Endothelial cell of umbilical vein (primary cell): ENCODE results near the gene HOXC5. TPM values are rescaled to one million over a fixed set of nuclear protein-coding genes. Genes with fewer than 3 reads are reported as not detected.

Source experiments
- BruUV-seq: library from RNA; stranded (reverse); fragments of 400-500 nt; replicated peaks from 2 replicates; lab custom pipeline; 2021; lab: Mats Ljungman, UMichigan
- CTCF ChIA-PET: fragments of 300-600, 350-600 bp; sonication (Branson Sonifier 250); formaldehyde crosslinking; loops from one replicate; lab custom pipeline; 2021; ENCODE audit warnings: antibody characterized with exemption, inconsistent platforms; lab: Charles Lee
- POLR2A ChIA-PET: fragments of 300-600, 350-600 bp; sonication (Branson Sonifier 250); formaldehyde crosslinking; loops from one replicate; lab custom pipeline; 2021; ENCODE audit warnings: antibody characterized with exemption, inconsistent platforms; lab: Charles Lee
- DNase-seq: peaks from one replicate; pipeline ENCODE4 v3.0.0-alpha.2; 2011; ENCODE audit warnings: low read depth, low spot score
- FAIRE-seq: peaks from 2 replicates; lab custom pipeline; 2011; peaks lifted over from hg19 to GRCh38; lab: Jason Lieb, UNC
- H2AFZ ChIP-seq: 2 replicates; pipeline ENCODE4 v1.6.0; 2012; ENCODE audit warnings: low read depth, low read length, control low read depth, inconsistent platforms
- H3K27ac ChIP-seq: 2 replicates; pipeline ENCODE4 v1.5.1; 2011; ENCODE audit warnings: low read depth, mild to moderate bottlenecking, control low read depth, low read length, moderate library complexity; ENCODE audit not compliant: insufficient read depth
- H3K27me3 ChIP-seq, 2 experiments: 2 replicates each; pipeline versions ENCODE4 v1.6.0 to v1.6.1; 2011; ENCODE audit warnings: low read length in 2 of 2, mixed read lengths in 1 of 2; ENCODE audit not compliant: control insufficient read depth in 2 of 2, insufficient read depth in 2 of 2
- H3K36me3 ChIP-seq, 2 experiments: 2 replicates in 1 of 2; 3 replicates in 1 of 2; pipeline ENCODE4 v1.5.1; 2011; ENCODE audit warnings: low read length in 2 of 2, mild to moderate bottlenecking in 1 of 2, moderate library complexity in 1 of 2; ENCODE audit not compliant: control insufficient read depth in 2 of 2, insufficient read depth in 2 of 2; ENCODE audit errors: extremely low read depth in 1 of 2
- H3K4me1 ChIP-seq: 3 replicates; pipeline ENCODE4 v1.5.1; 2011; ENCODE audit warnings: mild to moderate bottlenecking, low read length; ENCODE audit not compliant: control insufficient read depth, insufficient read depth; ENCODE audit errors: extremely low read depth
- H3K4me2 ChIP-seq: 2 replicates; pipeline ENCODE4 v1.6.1; 2011; ENCODE audit warnings: low read length, control low read depth, mixed read lengths; ENCODE audit not compliant: insufficient read depth
- H3K4me3 ChIP-seq, 3 experiments: fragments of 200-600 bp in 1 of 3; sonication (generic), shearing (Covaris generic) in 1 of 3; replicated peaks in 1 of 3; 2 replicates each; pipeline ENCODE4 v1.5.1; 2011 to 2016; ENCODE audit warnings: control low read depth in 3 of 3, low read length in 3 of 3, mild to moderate bottlenecking in 2 of 3, inconsistent platforms in 1 of 3, low read depth in 1 of 3, moderate library complexity in 1 of 3; ENCODE audit not compliant: insufficient read depth in 1 of 3
- H3K79me2 ChIP-seq: 2 replicates; pipeline ENCODE4 v1.6.0; 2012; ENCODE audit warnings: low read length, inconsistent platforms; ENCODE audit not compliant: control insufficient read depth, insufficient read depth
- H3K9ac ChIP-seq: replicated peaks from 2 replicates; pipeline ENCODE3; 2011; ENCODE audit warnings: low read length, control low read depth; ENCODE audit not compliant: insufficient read depth; ENCODE audit errors: extremely low read depth
- H3K9me1 ChIP-seq: replicated peaks from 3 replicates; pipeline ENCODE4 v1.6.0; 2011; ENCODE audit warnings: mild to moderate bottlenecking, low read length; ENCODE audit not compliant: control insufficient read depth, insufficient read depth; ENCODE audit errors: extremely low read depth
- H3K9me3 ChIP-seq: replicated peaks from 2 replicates; pipeline ENCODE4 v1.5.1; 2012; ENCODE audit warnings: low read length, inconsistent platforms; ENCODE audit not compliant: control insufficient read depth, insufficient read depth
- H4K20me1 ChIP-seq: replicated peaks from 2 replicates; pipeline ENCODE3; 2011; ENCODE audit warnings: mild to moderate bottlenecking, low read length; ENCODE audit not compliant: control insufficient read depth, insufficient read depth; ENCODE audit errors: extremely low read depth
- CTCF ChIP-seq, 2 donors: IDR thresholded peaks; 1 replicate in 1 of 2; 2 replicates in 1 of 2; pipeline ENCODE4 v1.5.1; 2011; ENCODE audit warnings: low read length in 2 of 2, mild to moderate bottlenecking in 2 of 2, moderate library complexity in 2 of 2, control low read depth in 1 of 2, inconsistent platforms in 1 of 2, low read depth in 1 of 2; ENCODE audit not compliant: insufficient read depth in 1 of 2; ENCODE audit errors: extremely low read depth in 1 of 2
- EZH2 ChIP-seq: IDR thresholded peaks from 2 replicates; pipeline ENCODE4 v1.6.1; 2012; ENCODE audit warnings: borderline replicate concordance, low read depth, mild to moderate bottlenecking, moderate library complexity, low read length, inconsistent platforms; ENCODE audit not compliant: severe bottlenecking
- FOS ChIP-seq: IDR thresholded peaks from 2 replicates; pipeline ENCODE4 v1.6.1; 2011; ENCODE audit warnings: mild to moderate bottlenecking, low read length, moderate library complexity, borderline replicate concordance; ENCODE audit not compliant: insufficient read depth
- GATA2 ChIP-seq: IDR thresholded peaks from 2 replicates; pipeline ENCODE4 v1.7.0; 2011; ENCODE audit warnings: low read depth, mild to moderate bottlenecking, moderate library complexity, mixed read lengths, low read length; ENCODE audit not compliant: insufficient read length, insufficient read depth
- JUN ChIP-seq: IDR thresholded peaks from 2 replicates; pipeline ENCODE4 v1.6.1; 2011; ENCODE audit warnings: borderline replicate concordance, low read depth; ENCODE audit not compliant: insufficient read length, insufficient read depth
- MAX ChIP-seq: IDR thresholded peaks from 2 replicates; pipeline ENCODE4 v1.6.1; 2011; ENCODE audit not compliant: insufficient read depth, insufficient read length
- MYC ChIP-seq: IDR thresholded peaks from one replicate; pipeline ENCODE4 v1.6.1; 2011; ENCODE audit warnings: mild to moderate bottlenecking, low read depth, low read length
- POLR2A ChIP-seq: IDR thresholded peaks from 2 replicates; pipeline ENCODE4 v1.6.1; 2012; ENCODE audit warnings: low read depth, mild to moderate bottlenecking, control low read depth, low read length
- POLR2AphosphoS5 ChIP-seq: IDR thresholded peaks from 2 replicates; pipeline ENCODE4 v1.6.1; 2012; ENCODE audit warnings: low read depth, mild to moderate bottlenecking, control low read depth, low read length, moderate library complexity; ENCODE audit not compliant: insufficient read depth
- dilution Hi-C: fragments of 300-500 bp; cut with MboI; formaldehyde crosslinking; loops from one replicate; pipeline ENCODE4 v1.15.0; 2019; ENCODE audit warnings: low sequenced_read_pairs; ENCODE audit not compliant: extremely low pct_ligation_motif_present
- intact Hi-C: fragments of 100-400 bp; cut with micrococcal nuclease; formaldehyde crosslinking; loops from one replicate; pipeline ENCODE4 v1.10.0; 2022
- polyA plus RNA-seq, 4 experiments: library from polyadenylated mRNA; depleted of rRNA in 3 of 4; stranded (reverse) in 3 of 4; unstranded in 1 of 4; fragments of >200 nt; gene quantifications; 2 replicates each; pipeline versions ENCODE4 v1.2.1 to v1.2.3, GENCODE V29; 2011 to 2012; ENCODE audit warnings: missing spikeins in 1 of 4
- total RNA-seq: library from RNA; stranded (reverse); gene quantifications from 2 replicates; pipeline ENCODE4 v1.2.3, GENCODE V29; 2021

The HOXC5 gene
- total and polyA plus RNA-seq, 2 donors (not counting 3 experiments of a cell fraction or from before 2014, with no cell fraction given): not detected

GRCh38 chr12:54071942-54072341 is 39.1 kb downstream of the HOXC5 start:
- CTCF ChIA-PET: no interaction called here
- BruUV-seq: no TSS peak
- no peaks in the 10 kb centered on the region for H3K9me1 ChIP-seq

More at GRCh38 chr12:54071942-54072341, 39.1 kb downstream of the HOXC5 start:
- Histone ChIP-seq H2AFZ (no peak overlapping the region), H3K4me1 (no peaks in the 10 kb centered on the region), H3K9me3 (no peaks in the 10 kb centered on the region), H3K27ac (no peak overlapping the region), H3K9ac (no peak overlapping the region), H3K79me2 (no peaks in the 10 kb centered on the region), H3K36me3 (no peaks in the 10 kb centered on the region), H3K4me3 (no peak overlapping the region), H3K27me3 (peaks cover 3 to 13% of the 10 kb centered on the region in 2 experiments), H4K20me1 (no peaks in the 10 kb centered on the region), H3K4me2 (no peak overlapping the region)
- intact Hi-C loops: no loop called here
- POLR2A ChIA-PET: no interaction called here
- FAIRE-seq: no peak
- no peak for DNase-seq
- no peak for TF ChIP-seq CTCF (IDR thresholded peaks at IDR 0.05; ENCODE audit: extremely low read depth in 1 of 2, insufficient read depth in 1 of 2, low read depth in 1 of 2, low read length in 2 of 2)
- no peak for TF ChIP-seq POLR2A
- no peak for TF ChIP-seq MAX
- TF ChIP-seq MYC: no peak
- TF ChIP-seq POLR2AphosphoS5: no peak
- TF ChIP-seq EZH2: no peak
- TF ChIP-seq FOS: no peak
- no peak for TF ChIP-seq JUN
- no peak for TF ChIP-seq GATA2
- dilution Hi-C loops: no loop called here
